HL-60 (cell line): ENCODE results near the gene VSIG10L.

Experiments
- GABPA ChIP-seq: IDR thresholded peaks from 2 replicates; pipeline ENCODE4 v1.6.1; 2012; ENCODE audit warnings: low read depth
- TF ChIP-seq, protein P1 (sequence below): IDR thresholded peaks from one replicate; pipeline ENCODE4 v1.5.1; 2011; ENCODE audit warnings: low read length, control low read depth, inconsistent platforms; ENCODE audit not compliant: insufficient read depth
- TF ChIP-seq, protein P2 (sequence below): IDR thresholded peaks from 2 replicates; pipeline ENCODE4 v1.6.1; 2012; ENCODE audit warnings: low read depth; ENCODE audit not compliant: insufficient replicate concordance

GRCh38 chr19:51377422-51377821, 35.5 kb upstream of the VSIG10L start:
- TF ChIP-seq, protein P1, sequence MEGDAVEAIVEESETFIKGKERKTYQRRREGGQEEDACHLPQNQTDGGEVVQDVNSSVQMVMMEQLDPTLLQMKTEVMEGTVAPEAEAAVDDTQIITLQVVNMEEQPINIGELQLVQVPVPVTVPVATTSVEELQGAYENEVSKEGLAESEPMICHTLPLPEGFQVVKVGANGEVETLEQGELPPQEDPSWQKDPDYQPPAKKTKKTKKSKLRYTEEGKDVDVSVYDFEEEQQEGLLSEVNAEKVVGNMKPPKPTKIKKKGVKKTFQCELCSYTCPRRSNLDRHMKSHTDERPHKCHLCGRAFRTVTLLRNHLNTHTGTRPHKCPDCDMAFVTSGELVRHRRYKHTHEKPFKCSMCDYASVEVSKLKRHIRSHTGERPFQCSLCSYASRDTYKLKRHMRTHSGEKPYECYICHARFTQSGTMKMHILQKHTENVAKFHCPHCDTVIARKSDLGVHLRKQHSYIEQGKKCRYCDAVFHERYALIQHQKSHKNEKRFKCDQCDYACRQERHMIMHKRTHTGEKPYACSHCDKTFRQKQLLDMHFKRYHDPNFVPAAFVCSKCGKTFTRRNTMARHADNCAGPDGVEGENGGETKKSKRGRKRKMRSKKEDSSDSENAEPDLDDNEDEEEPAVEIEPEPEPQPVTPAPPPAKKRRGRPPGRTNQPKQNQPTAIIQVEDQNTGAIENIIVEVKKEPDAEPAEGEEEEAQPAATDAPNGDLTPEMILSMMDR, result no peak
- no peak for TF ChIP-seq GABPA
- TF ChIP-seq, protein P2, sequence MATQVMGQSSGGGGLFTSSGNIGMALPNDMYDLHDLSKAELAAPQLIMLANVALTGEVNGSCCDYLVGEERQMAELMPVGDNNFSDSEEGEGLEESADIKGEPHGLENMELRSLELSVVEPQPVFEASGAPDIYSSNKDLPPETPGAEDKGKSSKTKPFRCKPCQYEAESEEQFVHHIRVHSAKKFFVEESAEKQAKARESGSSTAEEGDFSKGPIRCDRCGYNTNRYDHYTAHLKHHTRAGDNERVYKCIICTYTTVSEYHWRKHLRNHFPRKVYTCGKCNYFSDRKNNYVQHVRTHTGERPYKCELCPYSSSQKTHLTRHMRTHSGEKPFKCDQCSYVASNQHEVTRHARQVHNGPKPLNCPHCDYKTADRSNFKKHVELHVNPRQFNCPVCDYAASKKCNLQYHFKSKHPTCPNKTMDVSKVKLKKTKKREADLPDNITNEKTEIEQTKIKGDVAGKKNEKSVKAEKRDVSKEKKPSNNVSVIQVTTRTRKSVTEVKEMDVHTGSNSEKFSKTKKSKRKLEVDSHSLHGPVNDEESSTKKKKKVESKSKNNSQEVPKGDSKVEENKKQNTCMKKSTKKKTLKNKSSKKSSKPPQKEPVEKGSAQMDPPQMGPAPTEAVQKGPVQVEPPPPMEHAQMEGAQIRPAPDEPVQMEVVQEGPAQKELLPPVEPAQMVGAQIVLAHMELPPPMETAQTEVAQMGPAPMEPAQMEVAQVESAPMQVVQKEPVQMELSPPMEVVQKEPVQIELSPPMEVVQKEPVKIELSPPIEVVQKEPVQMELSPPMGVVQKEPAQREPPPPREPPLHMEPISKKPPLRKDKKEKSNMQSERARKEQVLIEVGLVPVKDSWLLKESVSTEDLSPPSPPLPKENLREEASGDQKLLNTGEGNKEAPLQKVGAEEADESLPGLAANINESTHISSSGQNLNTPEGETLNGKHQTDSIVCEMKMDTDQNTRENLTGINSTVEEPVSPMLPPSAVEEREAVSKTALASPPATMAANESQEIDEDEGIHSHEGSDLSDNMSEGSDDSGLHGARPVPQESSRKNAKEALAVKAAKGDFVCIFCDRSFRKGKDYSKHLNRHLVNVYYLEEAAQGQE, result no peak
